ENCODE measurements around the gene GRID2IP. TPM values are rescaled to one million over a fixed set of nuclear protein-coding genes. Genes with fewer than 3 reads are reported as not detected.

GRID2IP gene
- total and polyA plus RNA-seq, 2 of the 13 experiments (the other 11 are each of a cell fraction or from before 2014, with no cell fraction given) = 0.03 TPM; not detected in 1

DNA sequence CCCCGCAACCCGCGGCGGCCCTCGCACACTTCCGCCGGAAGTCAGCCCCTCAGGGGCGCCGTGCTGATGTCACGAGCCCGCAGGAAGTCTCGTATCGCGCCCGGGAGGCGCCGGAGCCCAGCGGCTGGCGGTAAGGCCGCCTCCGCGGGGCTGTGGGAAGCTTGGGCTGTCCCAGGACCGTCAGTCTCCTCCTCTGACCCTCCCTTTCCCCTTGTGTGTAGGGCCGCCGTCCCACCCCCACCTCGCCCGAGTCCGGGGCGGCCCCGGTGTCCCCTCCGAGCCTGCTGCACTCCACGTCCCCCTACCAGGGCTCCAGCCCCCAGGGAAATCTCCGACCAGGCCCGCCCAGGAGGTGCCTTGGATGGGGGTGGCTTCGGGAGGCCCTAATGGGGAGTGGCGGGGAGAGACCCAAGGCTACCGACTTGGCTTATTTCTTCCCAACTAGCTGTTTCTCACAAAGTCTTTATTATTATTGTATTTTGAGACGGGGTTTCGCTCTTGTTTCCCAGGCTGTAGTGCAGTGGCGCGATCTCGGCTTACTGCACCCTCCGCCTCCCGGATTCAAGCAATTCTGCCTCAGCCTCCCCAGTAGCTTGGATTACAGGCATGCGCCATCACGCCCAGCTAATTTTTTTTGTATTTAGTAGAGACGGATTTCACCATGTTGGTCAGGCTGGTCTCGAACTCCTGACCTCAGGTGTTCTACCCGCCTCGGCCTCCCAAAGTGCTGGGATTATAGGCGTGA, 26.3 kb upstream of the GRID2IP start, which contains the start of gene ZDHHC4 (continued):
- TF ChIP-seq, protein P1, sequence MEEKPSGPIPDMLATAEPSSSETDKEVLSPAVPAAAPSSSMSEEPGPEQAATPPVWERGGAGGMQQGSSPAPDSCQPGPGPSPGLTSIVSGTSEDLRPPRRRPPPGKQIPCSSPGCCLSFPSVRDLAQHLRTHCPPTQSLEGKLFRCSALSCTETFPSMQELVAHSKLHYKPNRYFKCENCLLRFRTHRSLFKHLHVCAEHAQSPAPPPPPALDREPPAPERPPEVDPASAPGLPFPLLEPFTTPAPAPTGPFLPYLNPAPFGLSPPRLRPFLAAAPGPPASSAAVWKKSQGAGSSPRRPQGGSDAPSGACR (CRISPR knock-in tag; IDR thresholded peaks at IDR 0.05) = no peak
- TF ChIP-seq, protein P2, sequence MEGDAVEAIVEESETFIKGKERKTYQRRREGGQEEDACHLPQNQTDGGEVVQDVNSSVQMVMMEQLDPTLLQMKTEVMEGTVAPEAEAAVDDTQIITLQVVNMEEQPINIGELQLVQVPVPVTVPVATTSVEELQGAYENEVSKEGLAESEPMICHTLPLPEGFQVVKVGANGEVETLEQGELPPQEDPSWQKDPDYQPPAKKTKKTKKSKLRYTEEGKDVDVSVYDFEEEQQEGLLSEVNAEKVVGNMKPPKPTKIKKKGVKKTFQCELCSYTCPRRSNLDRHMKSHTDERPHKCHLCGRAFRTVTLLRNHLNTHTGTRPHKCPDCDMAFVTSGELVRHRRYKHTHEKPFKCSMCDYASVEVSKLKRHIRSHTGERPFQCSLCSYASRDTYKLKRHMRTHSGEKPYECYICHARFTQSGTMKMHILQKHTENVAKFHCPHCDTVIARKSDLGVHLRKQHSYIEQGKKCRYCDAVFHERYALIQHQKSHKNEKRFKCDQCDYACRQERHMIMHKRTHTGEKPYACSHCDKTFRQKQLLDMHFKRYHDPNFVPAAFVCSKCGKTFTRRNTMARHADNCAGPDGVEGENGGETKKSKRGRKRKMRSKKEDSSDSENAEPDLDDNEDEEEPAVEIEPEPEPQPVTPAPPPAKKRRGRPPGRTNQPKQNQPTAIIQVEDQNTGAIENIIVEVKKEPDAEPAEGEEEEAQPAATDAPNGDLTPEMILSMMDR (CRISPR knock-in tag; IDR thresholded peaks at IDR 0.05) = 0 out of 2 replicates have a peak, but pooled peaks have one; percentile 17
- TF ChIP-seq, protein P3, sequence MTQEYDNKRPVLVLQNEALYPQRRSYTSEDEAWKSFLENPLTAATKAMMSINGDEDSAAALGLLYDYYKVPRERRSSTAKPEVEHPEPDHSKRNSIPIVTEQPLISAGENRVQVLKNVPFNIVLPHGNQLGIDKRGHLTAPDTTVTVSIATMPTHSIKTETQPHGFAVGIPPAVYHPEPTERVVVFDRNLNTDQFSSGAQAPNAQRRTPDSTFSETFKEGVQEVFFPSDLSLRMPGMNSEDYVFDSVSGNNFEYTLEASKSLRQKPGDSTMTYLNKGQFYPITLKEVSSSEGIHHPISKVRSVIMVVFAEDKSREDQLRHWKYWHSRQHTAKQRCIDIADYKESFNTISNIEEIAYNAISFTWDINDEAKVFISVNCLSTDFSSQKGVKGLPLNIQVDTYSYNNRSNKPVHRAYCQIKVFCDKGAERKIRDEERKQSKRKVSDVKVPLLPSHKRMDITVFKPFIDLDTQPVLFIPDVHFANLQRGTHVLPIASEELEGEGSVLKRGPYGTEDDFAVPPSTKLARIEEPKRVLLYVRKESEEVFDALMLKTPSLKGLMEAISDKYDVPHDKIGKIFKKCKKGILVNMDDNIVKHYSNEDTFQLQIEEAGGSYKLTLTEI (CRISPR knock-in tag; conservative IDR thresholded peaks at IDR 0.05) = no peak
- TF ChIP-seq MIER2 (CRISPR knock-in tag; IDR thresholded peaks at IDR 0.05) = 0 out of 2 replicates have a peak, but pooled peaks have one; percentile 17
- TF ChIP-seq ZNF383 (CRISPR knock-in tag; IDR thresholded peaks at IDR 0.05; ENCODE audit: borderline replicate concordance) = no peak
- TF ChIP-seq, protein P4, sequence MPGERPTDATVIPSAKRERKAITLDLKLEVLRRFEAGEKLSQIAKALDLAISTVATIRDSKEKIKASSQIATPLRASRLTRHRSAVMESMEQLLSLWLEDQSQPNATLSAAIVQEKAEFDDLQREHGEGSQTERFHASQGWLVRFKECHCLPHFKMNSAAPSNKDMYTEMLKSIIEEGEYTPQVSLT (CRISPR knock-in tag; IDR thresholded peaks at IDR 0.05; ENCODE audit: borderline replicate concordance, low read depth) = no peak
- TF ChIP-seq, protein P5, sequence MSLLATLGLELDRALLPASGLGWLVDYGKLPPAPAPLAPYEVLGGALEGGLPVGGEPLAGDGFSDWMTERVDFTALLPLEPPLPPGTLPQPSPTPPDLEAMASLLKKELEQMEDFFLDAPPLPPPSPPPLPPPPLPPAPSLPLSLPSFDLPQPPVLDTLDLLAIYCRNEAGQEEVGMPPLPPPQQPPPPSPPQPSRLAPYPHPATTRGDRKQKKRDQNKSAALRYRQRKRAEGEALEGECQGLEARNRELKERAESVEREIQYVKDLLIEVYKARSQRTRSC (CRISPR knock-in tag; IDR thresholded peaks at IDR 0.05; ENCODE audit: low read depth) = no peak
- no peak for TF ChIP-seq RARG (CRISPR knock-in tag; IDR thresholded peaks at IDR 0.05; ENCODE audit: low read depth)
- no peak for TF ChIP-seq ZNF17 (CRISPR knock-in tag; IDR thresholded peaks at IDR 0.05)
- TF ChIP-seq CEBPG (CRISPR knock-in tag; IDR thresholded peaks at IDR 0.05) = peak; percentile 27; the same call in 1 of the 2 replicates
- peak; percentile 62; the same call in 1 of the 2 replicates for TF ChIP-seq ZNF558 (CRISPR knock-in tag; IDR thresholded peaks at IDR 0.05; ENCODE audit: borderline replicate concordance)
- no peak for TF ChIP-seq ZNF678 (CRISPR knock-in tag; IDR thresholded peaks at IDR 0.05)
- TF ChIP-seq ZNF556 (CRISPR knock-in tag; IDR thresholded peaks at IDR 0.05; ENCODE audit: borderline replicate concordance) = no peak
- no peak for TF ChIP-seq IKZF4 (CRISPR knock-in tag; IDR thresholded peaks at IDR 0.05; ENCODE audit: borderline replicate concordance, low read depth, not compliant biosample characterization)
- TF ChIP-seq ZNF773 (CRISPR knock-in tag; IDR thresholded peaks at IDR 0.05; ENCODE audit: borderline replicate concordance) = no peak
- no peak for TF ChIP-seq EZH2 (conservative IDR thresholded peaks at IDR 0.05; ENCODE audit: low read depth, low read length)
- TF ChIP-seq ZNF546 (CRISPR knock-in tag; conservative IDR thresholded peaks at IDR 0.05) = no peak
- no peak for TF ChIP-seq ZNF850 (CRISPR knock-in tag; conservative IDR thresholded peaks at IDR 0.05)
- no peak for TF ChIP-seq STAT5B (CRISPR knock-in tag; IDR thresholded peaks at IDR 0.05)
- peak; percentile 58; the same call in 1 of the 2 replicates for TF ChIP-seq FOXK1 (CRISPR knock-in tag; IDR thresholded peaks at IDR 0.05; ENCODE audit: borderline replicate concordance, low read depth)
- 0 out of 2 replicates have a peak, but pooled peaks have one; percentile 50 for TF ChIP-seq KDM3A (CRISPR knock-in tag; IDR thresholded peaks at IDR 0.05; ENCODE audit: low read depth)
- no peak for TF ChIP-seq ZNF768 (CRISPR knock-in tag; IDR thresholded peaks at IDR 0.05)
